HG02970 (cell line): ENCODE measurements around the gene MST1.

Source experiments
- ATAC-seq: cut with Tn5 transposase; IDR thresholded peaks from one replicate; pipeline ENCODE4 v1.9.1; 2021; ENCODE audit warnings: mild to moderate bottlenecking, moderate library complexity, moderate number of reproducible peaks; ENCODE audit not compliant: unreplicated experiment, low FRiP score

The MST1 gene

GRCh38 chr3:49689046-49689907 is at the start of gene MST1, which contains the start of gene RNF123:
MST1 (minus strand) TSS chr3:49689474; CDS start chr3:49688691, 783 bp downstream.
RNF123 (plus strand) TSS chr3:49689557; CDS start chr3:49691166, 1,609 bp downstream.
- peak; percentile 65 for ATAC-seq

DNA sequence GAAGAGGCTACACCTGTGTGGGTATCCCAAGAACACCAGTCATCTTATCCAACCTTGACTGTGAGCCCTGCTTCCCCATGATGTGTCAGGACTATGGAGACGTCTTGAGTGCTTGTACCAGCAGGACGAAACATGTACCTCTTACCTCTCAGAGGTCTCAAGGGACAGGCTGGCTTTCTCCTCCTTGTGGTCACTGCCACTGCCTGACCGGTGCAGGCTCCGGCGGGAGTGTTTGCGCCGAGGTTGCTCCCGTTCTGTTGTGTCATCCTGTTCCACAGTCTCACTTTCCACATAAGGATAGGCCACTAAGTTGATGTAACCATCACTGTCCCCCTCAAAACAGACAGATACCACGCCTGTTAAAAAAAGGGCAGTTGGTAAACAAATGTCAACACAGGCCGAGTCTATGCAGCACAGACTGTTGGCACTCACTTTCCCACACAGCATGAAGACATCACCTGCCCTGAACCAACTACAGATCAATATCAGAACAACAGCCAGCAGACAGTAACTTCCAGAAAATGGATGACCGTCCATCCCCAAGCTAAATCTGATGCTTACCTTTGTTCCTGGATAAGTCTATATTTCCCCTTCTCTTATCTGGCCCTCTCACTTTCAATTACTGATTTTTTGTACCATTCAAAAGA is 48.9 kb upstream of the MST1 start:
- ATAC-seq = no peak

GRCh38 chr3:49734752-49735151 is 45.5 kb upstream of the MST1 start:
- no peak for ATAC-seq

GRCh38 chr3:49733551-49733950 is 44.3 kb upstream of the MST1 start:
- ATAC-seq = no peak

DNA sequence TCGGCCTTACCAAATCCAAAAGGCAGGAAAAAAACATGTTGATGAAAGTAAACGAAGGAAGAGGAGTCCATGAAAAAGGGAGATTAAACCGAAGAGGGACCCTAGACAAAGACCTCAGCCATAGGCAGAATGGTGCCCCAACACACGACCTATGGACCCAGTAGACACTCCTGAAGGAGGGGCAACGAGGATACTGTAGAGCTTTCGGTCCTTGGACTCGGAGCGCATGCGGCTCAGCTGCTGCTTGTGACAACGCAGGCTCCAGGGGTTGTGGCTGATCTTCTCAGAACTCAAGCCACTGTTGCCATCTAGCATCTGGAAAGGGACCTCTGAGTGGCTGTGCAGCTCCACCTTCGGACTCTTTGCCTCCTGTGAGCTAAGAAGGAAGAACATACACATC is 43.3 kb upstream of the MST1 start:
- ATAC-seq = no peak

DNA sequence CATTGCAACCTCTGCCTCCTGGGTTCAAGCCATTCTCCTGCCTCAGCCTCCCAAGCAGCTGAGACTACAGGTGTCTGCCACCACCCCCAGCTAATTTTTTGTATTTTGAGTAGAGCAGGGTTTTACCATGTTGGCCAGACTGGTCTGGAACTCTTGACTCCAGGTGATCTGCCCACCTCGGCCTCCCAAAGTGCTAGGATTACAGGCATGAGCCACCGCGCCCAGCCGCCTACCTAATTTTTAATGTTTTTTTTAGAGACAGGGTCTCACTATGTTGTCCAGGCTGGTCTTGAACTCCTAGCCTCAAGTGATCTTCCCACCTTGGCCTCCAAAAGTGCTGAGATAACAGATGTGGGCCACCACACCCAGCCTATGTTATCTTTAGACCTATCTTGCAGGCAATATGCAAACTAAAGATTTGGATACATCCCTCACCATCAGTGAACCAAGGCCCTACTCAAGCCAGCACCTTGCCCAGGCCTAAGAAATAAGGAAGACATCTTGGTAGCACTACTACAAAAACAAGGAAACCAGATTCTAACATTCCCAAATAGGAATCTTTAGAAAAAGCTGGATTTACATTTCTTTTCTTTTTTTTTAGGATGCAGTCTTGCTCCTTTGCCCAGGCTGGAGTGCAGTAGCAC is 40.8 kb upstream of the MST1 start:
- no peak for ATAC-seq

DNA sequence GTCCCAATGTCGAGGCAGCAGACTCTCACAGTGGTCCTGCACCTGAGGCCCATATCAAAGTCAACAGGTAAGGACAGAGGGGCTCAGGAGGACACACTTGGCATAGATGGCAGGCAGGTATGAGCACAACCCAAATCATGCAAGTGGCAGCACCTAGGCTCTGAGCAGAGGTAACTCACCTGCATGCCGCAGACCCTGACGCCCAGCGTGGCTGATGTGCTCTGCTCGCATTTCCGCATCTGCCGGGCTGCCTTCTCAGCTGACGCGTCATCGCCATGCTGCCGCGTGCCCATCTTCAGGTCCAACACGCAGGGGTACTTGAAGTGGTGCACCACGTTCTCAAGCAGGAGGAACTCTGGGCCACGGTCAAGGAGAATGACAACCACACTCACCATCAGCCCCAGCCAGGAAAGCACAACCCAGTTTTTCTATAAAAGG is 38.7 kb upstream of the MST1 start:
- no peak for ATAC-seq

DNA sequence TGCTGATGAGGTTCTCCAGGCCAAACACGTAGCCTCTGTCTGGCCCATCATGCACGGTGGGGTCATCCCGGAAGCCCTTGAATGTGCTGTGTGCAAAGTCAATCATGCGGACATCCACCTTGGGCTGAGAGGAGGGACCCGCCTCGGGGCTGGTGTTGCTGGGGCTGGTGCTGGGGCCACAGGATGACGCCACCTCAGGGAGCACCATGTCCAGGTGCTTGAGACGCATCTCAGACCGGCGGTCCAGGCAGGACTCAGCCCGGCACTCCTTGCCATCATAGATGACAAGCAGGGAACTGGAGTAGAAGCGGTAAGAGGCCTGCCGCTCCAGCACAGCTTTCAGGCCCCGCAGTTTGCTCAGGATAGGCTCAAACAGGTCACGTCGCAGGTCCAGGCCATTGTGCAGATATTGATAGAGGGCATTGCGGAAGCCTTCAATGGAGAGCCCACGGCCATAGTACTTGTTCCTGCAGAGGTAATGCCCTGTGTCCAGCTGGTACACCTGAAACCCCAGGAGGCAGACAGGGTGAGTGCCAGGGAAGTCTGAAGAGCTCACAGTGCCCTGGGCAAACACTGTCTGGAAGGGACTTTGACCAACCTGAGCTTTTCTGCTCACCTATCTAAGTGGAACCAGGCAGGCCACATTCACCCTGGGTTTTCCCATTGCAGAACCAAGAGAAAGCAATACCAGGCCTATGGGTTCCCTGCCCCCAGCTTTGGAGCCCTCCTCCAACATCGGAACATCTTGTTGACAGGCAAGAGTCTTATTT is 38.1 kb upstream of the MST1 start:
- ATAC-seq = no peak

GRCh38 chr3:49725906-49726681 is 36.8 kb upstream of the MST1 start:
- no peak for ATAC-seq

DNA sequence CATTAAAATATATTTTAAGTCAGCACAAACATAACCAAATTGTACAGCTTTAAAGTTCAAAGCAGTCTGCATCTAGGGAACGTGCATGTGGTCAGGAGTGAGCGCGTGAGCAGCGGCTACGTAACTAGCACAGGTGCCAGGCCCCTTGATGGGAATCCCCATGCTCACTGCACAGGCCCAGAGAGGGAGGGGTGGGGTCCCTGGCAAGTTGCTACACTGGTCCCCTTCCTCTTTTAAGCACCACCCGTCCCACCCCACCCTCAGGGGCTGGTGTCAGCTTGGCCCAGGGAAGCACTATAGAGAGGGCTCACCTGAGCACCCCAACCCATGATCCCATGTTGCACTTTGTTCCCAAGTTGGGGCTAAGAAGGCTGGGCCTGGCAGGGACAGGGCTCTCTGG is 35.3 kb upstream of the MST1 start:
- no peak for ATAC-seq

DNA sequence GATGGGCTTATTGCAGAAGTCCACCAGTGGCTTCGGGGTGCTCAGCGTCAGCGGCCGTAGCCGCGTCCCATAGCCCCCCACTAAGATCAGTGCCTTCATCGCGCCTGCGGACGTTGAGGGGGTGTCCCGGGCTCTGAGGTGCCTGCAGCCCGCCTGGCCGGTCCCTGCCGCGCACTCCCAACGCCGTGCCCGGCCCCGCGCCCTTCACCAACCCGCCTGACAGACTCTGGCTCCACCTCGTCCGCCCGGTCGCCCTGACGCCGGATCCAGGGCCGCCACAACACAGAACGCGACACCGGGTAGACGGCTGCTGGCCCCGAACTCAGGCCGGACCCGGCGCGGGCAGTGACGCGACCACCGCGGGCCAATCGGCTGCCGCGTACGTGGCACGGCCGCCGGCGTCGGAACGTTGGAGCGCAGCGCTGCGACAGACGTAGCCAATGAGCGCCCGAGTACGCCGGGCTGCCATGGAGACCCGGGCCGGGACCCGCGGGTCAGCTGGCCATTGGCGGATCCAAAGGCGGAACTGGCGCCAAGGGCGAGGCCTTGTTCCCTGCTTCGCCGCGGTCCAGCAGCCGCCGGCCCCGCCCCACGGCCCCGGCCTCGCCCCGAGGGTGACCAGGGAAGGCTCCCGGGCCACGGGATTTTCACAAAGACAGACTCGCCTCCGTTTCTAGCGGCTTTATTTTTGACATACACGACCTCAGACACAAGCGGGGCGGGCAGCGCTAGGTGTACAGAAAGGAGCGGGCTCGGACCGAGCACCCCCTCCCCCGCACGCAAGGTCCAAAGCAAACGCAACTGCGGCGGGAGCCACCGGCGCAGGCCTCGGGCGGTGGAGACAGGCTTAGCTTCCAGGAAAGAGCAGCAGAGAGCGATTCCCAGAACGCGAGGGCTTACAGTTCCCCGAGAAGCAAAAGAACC is 34.6 kb upstream of the MST1 start, which contains the start of gene GMPPB:
TSS of gene GMPPB (minus strand) at position 324 of the 924 bp plus-strand sequence. CDS start at position 99, 225 bp downstream.
- peak; percentile 76 for ATAC-seq

- ATAC-seq = no peak
These were observed 34.0 kb upstream of the MST1 start for GRCh38 chr3:49723296-49723627.

DNA sequence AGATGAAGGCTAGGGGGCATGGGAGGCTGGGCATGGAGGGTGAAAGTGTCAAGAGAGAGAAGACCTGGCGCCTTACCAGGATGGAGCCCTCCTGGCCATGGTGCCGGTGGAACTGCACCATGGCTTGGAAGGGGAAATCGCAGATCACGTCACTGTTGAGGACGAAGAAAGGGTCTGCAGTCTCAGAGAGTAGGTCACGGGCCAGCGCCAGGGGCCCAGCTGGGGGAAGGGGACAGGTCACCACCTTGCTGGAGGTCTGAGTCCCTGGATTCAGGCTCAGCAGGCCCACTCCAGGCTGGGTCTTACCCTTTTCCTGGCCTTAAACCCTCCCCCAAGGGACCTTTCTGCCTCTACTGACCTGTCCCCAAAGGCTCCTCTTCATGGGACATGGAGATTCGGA is 33.6 kb upstream of the MST1 start:
- ATAC-seq = no peak

DNA sequence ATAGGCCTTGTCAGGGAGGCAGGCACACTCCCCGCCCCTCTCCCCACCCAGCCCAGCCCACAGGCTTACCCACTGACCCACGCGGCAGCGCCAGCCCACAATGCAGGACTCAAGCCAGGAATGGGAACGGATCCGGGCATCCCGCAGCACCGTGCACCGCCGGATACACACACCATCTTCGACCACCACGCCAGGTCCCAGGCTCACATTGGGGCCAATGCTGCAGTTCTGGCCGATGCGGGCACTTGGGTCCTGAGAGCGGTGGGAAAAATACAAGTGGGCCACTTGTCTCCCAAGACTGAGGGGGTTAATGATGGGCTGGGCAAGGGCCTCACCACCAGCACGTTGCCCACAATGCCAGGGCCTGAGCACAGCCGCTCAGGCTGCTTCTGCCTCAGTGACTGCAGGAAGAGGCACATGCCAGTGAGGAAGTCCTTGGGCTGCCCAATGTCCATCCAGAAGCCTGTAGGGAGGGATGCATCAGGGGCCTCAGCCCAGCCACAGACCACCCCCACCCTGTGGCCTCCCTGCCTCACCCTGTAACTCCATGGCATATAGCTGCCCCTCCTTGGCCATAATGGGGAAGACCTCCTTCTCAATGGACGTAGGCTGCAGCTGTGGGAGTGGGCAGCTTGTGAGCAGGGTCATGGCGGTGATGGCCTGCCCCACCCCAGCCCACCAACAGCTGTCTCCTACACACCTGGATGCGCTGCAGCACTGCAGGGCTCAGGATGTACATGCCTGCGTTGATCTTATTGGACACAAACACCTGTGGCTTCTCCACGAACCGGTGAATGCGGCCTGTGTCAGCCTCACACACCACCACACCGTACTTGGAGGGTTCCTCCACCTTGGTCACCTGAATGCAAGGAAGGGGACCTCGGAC is 32.9 kb upstream of the MST1 start:
- no peak for ATAC-seq

DNA sequence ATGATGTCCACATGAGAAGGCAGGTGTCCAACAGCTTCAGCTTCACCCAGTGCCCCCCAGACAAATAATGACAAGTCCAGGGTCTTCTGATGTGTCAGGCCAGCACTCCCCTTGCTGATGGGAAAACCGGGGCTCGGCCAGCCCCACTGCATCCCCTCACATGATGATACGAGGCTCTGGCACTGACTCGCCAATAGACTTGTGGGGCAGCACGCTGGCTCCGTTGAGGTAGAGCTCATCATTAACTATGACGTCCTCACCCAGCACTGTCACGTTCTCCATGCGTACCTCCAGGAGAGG is 32.3 kb upstream of the MST1 start:
- no peak for ATAC-seq

- ATAC-seq = no peak
These were observed 31.8 kb upstream of the MST1 start for GRCh38 chr3:49720855-49721595.

GRCh38 chr3:49719214-49719884 is 30.1 kb upstream of the MST1 start, which contains the start of gene AMIGO3:
AMIGO3 (minus strand) TSS chr3:49719684; CDS start chr3:49719465, 219 bp downstream.
- ATAC-seq = peak; percentile 39
